22Rv1 (cell line): ENCODE data around the gene EPN2.
"Not testable (repeated sequence)": the region's sequence is repeated elsewhere in the genome, so short reads cannot be mapped to it uniquely, and the experiment has no call there.

Source experiments
- ZFX ChIP-seq: fragments of 450-650 bp; IDR thresholded peaks from 2 replicates; pipeline ENCODE4 v1.6.1; 2017; ENCODE audit warnings: antibody characterized with exemption, borderline replicate concordance
- TF ChIP-seq, protein P1 (sequence below): fragments of 450-650 bp; IDR thresholded peaks from 2 replicates; pipeline ENCODE4 v1.5.1; 2017; ENCODE audit warnings: mild to moderate bottlenecking

DNA sequence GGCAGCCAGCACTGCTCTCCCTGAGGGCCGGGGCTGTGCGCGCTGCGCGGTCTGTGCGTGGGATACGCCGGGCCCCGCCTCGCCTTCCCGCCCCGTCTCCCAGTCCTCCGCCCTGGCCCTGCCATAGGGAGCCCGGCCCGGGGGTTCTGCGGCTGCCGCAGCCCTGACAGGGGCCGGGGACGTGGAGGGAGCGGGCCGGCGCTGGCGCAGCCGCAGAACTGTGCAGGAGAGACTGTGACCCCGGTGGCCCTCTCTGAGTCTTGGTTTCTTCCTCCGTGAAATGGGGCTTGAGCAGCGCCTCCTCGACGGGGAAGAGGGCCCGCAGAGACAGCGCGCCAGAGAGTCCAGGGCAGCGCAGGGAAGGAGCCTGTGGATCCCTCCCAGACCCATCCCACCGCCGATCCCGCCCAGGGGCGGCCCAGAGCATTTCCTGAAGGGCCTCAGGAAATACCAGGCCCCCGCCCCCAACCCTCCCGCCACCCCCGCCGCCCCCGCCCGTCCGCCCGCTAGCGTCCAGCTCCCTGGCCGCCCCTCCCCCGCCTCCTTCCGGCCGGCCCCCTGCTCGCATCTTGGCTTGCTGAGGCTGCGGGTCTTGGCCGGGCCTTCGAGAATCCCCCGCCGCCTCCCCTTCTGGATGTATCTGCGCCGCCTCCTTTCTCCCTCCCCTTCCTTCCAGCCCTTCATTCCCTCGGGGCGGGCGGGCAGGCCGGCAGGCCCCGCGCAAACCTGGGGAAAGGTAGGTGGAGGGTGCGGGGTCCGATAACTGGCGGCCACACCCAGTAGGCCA, 21.9 kb upstream of the EPN2 start:
- TF ChIP-seq, protein P1, sequence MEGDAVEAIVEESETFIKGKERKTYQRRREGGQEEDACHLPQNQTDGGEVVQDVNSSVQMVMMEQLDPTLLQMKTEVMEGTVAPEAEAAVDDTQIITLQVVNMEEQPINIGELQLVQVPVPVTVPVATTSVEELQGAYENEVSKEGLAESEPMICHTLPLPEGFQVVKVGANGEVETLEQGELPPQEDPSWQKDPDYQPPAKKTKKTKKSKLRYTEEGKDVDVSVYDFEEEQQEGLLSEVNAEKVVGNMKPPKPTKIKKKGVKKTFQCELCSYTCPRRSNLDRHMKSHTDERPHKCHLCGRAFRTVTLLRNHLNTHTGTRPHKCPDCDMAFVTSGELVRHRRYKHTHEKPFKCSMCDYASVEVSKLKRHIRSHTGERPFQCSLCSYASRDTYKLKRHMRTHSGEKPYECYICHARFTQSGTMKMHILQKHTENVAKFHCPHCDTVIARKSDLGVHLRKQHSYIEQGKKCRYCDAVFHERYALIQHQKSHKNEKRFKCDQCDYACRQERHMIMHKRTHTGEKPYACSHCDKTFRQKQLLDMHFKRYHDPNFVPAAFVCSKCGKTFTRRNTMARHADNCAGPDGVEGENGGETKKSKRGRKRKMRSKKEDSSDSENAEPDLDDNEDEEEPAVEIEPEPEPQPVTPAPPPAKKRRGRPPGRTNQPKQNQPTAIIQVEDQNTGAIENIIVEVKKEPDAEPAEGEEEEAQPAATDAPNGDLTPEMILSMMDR, result not testable (repeated sequence)
- not testable (repeated sequence) for TF ChIP-seq ZFX
